GM06990 (cell line): ENCODE results near the gene ANO10.
"Not testable (repeated sequence)": the region's sequence is repeated elsewhere in the genome, so short reads cannot be mapped to it uniquely, and the experiment has no call there.

ENCODE experiments used
- DNase-seq: peaks from one replicate; pipeline ENCODE4 v3.0.0-alpha.2; 2011; ENCODE audit not compliant: insufficient read length; ENCODE audit errors: extremely low read depth
- H3K27me3 ChIP-seq: replicated peaks from 2 replicates; pipeline ENCODE4 v1.6.0; 2011; ENCODE audit warnings: low read length; ENCODE audit not compliant: control insufficient read depth, insufficient read depth
- H3K36me3 ChIP-seq: 2 replicates; pipeline ENCODE4 v1.5.1; 2011; ENCODE audit warnings: low read length; ENCODE audit not compliant: control insufficient read depth, insufficient read depth
- H3K4me3 ChIP-seq: replicated peaks from 2 replicates; pipeline ENCODE4 v1.5.1; 2011; ENCODE audit warnings: low read depth, mild to moderate bottlenecking, control low read depth, low read length
- TF ChIP-seq, protein P1 (sequence below): IDR thresholded peaks from 2 replicates; pipeline ENCODE4 v1.5.1; 2011; ENCODE audit warnings: low read length, control low read depth, mild to moderate bottlenecking, inconsistent platforms; ENCODE audit not compliant: insufficient read depth, poor library complexity, severe bottlenecking

Gene ANO10

DNA sequence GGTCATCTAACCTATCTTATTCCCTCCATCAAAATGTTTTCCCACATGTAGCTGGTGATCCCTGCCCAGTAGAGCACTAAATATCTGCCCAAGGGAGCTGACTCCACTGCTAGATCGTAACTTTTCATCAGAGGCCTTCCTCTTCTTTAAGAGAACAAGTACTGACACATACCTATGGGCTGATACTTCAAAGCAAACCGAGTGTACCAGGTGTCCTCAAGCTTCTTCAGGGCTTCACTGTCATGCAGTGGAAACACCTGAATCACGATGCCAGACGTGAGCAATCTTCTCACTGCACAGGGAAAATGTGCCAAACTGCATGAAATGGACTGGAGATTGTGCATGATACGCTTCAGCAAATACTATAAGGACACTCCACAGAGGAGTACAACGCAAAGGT is 41.6 kb downstream of the ANO10 start:
- Histone ChIP-seq H3K27me3 (no peaks in the 10 kb centered on the region), H3K36me3 (no peaks in the 10 kb centered on the region), H3K4me3 (no peak overlapping the region)
- TF ChIP-seq, protein P1, sequence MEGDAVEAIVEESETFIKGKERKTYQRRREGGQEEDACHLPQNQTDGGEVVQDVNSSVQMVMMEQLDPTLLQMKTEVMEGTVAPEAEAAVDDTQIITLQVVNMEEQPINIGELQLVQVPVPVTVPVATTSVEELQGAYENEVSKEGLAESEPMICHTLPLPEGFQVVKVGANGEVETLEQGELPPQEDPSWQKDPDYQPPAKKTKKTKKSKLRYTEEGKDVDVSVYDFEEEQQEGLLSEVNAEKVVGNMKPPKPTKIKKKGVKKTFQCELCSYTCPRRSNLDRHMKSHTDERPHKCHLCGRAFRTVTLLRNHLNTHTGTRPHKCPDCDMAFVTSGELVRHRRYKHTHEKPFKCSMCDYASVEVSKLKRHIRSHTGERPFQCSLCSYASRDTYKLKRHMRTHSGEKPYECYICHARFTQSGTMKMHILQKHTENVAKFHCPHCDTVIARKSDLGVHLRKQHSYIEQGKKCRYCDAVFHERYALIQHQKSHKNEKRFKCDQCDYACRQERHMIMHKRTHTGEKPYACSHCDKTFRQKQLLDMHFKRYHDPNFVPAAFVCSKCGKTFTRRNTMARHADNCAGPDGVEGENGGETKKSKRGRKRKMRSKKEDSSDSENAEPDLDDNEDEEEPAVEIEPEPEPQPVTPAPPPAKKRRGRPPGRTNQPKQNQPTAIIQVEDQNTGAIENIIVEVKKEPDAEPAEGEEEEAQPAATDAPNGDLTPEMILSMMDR: no peak
- no peak for DNase-seq

DNA sequence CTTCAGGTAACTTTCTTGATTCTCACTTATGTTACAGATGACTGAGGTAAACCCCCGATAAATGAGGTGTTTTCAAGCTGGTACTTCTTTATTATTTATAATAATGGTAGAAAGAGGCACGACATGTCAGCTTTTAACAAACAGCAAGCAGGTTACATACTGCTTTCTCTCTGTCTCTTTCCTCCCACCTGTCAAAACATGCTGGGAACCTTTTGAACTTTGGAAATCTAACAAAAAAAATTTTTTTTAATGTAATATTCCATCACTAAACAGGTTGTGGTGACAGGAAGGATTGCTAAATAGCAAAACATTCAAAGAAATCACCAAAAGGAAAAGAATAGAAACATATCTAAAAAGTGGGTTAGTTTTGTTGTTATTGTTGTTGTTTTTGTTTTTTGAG is 48.2 kb downstream of the ANO10 start:
- TF ChIP-seq, protein P1: no peak
- DNase-seq: no peak
- H3K27me3 ChIP-seq: no peaks in the 10 kb centered on the region

DNA sequence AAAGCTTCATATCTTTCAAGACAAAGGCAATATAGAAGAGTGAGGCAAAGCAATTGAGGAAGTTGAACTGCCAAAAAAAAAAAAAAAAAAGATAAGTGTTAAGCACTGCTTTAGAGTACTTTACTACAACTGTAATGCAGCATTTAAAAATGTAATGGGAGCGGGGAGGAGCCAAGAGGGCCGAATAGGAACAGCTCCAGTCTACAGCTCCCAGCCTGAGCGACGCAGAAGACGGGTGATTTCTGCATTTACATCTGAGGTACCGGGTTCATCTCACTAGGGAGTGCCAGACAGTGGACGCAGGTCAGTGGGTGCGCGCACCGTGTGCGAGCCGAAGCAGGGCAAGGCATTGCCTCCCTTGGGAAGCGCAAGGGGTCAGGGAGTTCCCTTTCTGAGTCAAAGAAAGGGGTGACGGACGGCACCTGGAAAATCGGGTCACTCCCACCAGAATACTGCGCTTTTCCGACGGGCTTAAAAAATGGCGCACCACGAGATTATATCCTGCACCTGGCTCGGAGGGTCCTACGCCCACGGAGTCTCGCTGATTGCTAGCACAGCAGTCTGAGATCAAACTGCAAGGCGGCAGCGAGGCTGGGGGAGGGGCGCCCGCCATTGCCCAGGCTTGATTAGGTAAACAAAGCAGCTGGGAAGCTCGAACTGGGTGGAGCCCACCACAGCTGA is 56.0 kb downstream of the ANO10 start:
- not testable (repeated sequence) for H3K4me3 ChIP-seq, H3K27me3 ChIP-seq, DNase-seq, H3K36me3 ChIP-seq

More for the DNA sequence above, 48.2 kb downstream of the ANO10 start:
- no peaks in the 10 kb centered on the region for H3K36me3 ChIP-seq
- no peak overlapping the region for H3K4me3 ChIP-seq

DNA sequence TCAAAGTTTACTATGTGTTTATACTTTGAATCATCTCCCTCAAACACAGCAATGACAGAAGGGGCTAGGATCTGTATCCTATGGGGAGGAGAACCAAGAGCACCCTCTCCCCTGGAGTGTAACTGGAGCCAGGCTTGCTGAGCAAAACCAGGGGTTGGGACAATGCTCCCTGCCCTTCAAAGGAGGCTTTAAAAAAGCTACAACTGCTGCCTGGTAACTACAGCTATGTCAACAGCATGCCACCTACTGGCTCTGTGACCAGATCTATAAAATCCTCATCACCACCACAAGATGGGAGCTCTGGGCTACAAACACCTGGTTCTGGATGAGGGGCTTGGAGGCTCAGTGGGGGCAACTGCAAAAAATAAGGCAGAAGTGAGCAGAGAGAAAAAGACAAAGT is 61.9 kb downstream of the ANO10 start:
- H3K27me3 ChIP-seq: no peaks in the 10 kb centered on the region
- TF ChIP-seq, protein P1: no peak
- DNase-seq: no peak
- H3K36me3 ChIP-seq: no peaks in the 10 kb centered on the region
- no peak overlapping the region for H3K4me3 ChIP-seq

DNA sequence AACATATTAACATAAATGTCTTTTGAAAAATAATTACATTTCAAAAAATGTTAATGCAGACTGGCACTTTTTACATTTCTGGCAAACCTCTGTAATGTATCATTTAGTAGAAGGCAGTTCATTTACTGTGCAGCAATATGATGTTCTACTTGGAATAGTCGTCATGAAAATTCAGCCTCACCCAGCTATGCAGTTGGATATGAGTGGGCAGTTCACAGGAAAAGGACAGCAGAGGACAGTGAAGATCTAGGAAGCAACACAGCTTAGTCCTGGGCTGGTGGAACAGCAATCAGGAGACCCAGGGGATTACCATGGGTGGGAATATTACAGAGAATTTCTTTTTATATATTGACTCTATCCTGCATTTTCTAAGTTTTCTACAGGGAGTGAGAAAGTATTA is 63.6 kb downstream of the ANO10 start:
- TF ChIP-seq, protein P1: no peak
- no peaks in the 10 kb centered on the region for H3K36me3 ChIP-seq
- H3K4me3 ChIP-seq: no peak overlapping the region
- no peak for DNase-seq
- H3K27me3 ChIP-seq: no peaks in the 10 kb centered on the region

DNA sequence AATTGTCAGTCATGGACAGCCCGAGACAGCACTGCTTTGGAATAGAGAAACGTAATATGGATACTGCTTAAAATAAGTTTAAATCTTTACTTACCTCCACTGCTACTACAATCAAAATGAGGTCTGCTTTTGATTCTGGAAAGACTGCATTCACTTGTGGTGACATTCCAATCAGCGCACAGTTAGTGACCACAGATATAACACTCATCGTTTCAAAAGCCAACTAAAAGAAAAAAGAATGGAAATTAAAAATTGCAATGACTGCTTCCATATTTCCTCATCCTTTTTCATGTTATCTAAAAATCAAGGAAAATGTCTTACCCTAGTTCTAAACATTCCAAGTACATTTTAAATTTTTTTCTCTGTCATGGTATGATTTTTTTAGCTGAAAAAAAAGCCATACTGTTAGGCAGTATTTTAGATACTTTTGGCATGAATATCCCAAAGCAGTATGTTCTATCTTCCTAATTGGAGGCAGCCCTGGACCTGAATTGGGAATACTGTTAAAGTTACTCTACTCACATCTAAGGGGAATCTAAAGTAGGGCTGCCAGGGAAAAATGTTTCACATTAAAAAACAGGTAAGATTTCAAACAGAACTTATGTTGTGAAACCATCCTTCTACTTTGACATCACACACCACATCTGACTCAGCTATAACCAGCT is 72.1 kb downstream of the ANO10 start:
- H3K4me3 ChIP-seq: no peak overlapping the region
- no peak for DNase-seq
- TF ChIP-seq, protein P1: no peak
- no peaks in the 10 kb centered on the region for H3K27me3 ChIP-seq
- H3K36me3 ChIP-seq: no peaks in the 10 kb centered on the region
